UCSD-AML1 (cell line): ENCODE results near the gene VKORC1L1.
"Not testable (repeated sequence)": the region's sequence is repeated elsewhere in the genome, so short reads cannot be mapped to it uniquely, and the experiment has no call there.

ENCODE experiments used
- DNase-seq: peaks from one replicate; lab custom pipeline; 2025; ENCODE audit not compliant: unreplicated experiment; lab: John Stamatoyannopoulos, UW

VKORC1L1 gene

DNA sequence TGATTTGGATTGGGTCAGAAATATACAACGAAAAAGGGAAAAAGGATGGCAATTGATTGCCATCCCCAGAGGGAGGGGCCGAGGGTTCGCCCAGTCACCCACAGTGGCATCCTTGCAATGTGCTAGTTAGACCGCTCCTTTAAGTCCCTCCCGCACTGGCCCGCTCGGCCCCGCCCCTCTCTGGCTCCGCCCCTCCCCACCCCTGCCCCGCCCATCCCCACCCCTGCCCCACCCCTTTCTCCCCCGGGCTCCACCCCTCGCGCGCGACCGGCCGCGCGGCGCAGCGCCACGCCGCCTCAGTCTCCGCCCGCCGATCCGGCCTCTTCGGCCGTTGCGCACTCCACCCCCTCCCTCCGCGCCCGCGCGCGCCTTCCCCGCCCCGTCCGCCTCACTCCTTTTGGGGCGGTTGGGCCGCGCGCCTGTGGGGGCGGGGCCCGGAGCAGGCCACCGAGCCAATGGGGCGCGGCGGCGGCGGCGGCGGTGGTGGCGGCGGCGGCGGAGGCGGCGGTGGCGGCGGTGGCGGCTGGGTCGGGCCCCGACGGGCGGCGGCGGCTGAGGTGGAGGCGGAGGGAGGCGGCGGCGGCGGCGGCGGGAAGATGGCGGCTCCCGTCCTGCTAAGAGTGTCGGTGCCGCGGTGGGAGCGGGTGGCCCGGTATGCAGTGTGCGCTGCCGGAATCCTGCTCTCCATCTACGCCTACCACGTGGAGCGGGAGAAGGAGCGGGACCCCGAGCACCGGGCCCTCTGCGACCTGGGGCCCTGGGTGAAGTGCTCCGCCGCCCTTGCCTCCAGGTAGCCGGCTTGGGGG lies at the start of gene VKORC1L1:
TSS of gene VKORC1L1 (plus strand) at position 299 of the 806 bp plus-strand sequence. CDS start at position 597, 298 bp downstream.
- DNase-seq = peak; percentile 88

- no peak for DNase-seq
Measured at GRCh38 chr7:65827366-65827765, 45.5 kb upstream of the VKORC1L1 start.

DNA sequence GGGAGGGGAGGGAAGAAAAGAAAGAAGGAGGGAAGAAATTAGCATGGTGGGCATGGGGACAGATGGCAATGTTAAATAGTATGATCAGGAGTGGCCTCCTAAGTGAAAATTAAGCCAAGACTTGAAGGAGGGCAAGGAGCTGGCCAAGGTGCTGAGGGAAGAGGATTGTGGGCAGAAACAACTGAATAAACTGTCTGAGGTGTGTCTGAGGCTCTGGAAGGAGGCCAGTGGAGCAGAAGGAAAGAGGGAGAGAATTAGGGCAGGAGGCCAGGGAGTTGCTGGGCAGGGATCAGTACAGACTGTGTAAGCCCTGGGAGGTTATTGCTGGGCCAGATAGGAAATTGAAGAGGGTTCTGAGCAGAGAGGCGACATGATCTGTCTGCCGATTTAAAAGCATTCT lies 40.6 kb upstream of the VKORC1L1 start:
- DNase-seq = peak; percentile 6

DNA sequence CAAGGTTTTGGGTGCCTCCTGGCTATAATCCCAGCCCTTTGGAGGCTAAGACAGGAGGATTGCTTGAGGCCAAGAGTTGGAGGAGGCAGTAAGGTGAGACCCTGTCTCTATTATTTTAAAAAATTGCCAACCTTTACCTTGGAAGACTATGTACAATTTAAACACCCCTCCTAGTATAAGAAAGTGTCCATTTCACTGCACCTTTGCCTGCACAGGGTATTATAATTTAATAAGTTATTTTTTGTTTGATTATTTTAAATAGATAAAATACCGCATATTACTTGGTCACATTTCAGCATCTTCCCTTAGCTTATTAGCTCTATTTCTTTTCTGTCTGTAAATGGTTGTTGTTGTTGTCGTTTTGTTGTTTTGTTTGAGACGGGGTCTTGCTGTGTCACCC lies 36.2 kb upstream of the VKORC1L1 start:
- not testable (repeated sequence) for DNase-seq

DNA sequence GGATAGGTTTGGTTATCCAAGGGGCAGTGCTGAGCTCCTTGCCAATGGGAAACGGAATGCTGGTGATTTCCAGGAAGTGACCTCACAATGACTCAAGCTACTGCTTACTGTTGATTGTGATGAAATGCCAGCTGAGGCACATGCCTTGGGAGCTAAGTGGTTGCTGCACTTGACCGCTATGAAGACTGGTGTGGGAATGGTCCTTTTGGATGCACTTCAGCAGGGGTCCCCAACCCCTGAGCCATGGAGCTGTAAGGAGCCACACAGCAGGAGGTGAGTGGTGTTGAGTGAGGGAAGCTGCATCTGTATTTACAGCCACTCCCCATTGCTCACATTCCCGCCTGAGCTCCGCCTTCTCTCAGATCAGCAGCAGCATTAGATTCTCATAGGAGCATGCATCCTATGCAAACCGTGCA lies 35.3 kb upstream of the VKORC1L1 start:
- DNase-seq = not testable (repeated sequence)

DNA sequence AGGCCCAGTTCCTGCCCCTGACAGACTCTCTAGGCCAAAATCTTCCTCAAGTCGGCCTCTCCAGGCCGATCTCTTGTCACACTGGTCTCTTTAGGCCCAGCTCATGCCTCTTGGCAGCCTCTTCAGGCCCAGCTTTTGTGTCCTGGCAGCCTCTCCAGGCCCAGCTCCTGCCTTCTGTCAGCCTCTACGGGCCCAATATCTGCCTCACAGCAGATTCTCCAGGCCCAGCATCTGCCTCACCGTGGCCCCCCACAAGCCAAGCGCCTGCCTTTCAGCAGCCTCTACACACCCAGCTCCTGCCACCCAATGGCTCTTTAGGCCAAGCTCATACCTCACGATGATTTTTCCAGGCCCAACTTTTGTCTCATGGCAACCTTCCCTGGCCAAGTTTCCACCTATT lies 33.0 kb upstream of the VKORC1L1 start:
- DNase-seq = no peak

GRCh38 chr7:65840446-65840845 lies 32.4 kb upstream of the VKORC1L1 start:
- no peak for DNase-seq

GRCh38 chr7:65843616-65844015 lies 29.3 kb upstream of the VKORC1L1 start:
- not testable (repeated sequence) for DNase-seq

- no peak for DNase-seq
Measured at GRCh38 chr7:65846008-65846570, 26.8 kb upstream of the VKORC1L1 start.

DNA sequence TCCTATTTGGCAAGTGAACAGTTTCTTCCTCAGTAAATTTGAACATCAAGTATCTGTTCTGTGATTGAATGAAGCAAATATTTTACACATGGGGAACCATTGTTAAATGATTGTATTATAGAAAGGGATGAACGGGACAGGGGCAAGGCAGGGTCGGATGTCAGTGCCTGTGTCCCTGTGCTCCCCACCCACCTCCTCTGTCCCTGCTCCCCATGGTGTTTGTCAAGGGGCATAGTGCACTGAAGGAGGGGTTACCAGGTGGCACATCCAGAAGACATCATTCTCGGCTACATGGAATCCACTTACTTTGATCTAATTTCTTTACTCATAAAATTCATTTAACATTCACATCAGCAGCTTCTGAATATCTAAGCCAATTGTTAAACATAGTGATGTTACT lies 19.4 kb upstream of the VKORC1L1 start:
- not testable (repeated sequence) for DNase-seq

DNA sequence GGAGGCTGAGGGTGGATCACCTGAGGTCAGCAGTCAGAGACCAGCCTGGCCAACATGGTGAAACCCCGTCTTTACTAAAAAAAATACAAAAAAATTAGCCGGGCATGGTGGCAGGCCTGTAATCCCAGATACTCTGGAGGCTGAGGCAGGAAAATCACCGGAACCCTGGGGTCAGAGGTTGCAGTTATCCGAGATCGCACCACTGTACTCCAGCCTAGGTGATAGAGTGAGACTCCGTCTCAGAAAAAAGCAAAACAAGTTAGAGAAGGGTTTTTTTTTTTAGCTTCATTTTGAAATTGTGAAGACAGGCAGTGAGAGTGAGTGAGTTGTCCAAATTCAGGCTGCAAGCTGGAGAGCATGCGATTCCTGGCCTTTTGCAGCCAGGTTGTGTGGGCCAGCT lies 19.0 kb upstream of the VKORC1L1 start:
- not testable (repeated sequence) for DNase-seq

DNA sequence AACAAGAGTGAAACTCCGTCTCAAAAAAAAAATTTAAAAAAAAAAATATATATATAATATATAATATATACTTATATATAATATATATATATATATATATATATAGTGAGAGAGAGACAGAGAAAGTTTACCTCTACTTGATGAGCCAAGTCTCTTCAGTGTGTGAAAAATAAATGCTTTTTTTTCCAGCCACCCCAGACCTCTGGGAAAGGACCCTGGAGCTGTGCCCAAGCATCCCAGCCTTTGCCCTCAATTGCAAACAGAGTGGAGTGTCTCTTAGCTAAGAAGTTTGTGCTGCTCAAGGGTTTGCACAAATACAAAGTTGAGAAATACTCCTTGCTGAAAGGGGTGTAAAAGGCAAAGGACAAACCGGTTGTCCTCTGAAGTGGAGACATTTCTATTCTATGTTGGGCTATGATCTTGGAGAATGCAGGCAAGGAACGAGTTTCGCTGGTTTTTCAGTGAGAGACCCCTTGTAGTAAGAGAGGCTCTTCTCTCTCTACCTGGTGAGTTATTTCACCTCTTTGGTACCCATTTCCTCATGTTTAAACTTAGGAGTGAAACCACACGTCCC lies 15.5 kb upstream of the VKORC1L1 start:
- DNase-seq = not testable (repeated sequence)

DNA sequence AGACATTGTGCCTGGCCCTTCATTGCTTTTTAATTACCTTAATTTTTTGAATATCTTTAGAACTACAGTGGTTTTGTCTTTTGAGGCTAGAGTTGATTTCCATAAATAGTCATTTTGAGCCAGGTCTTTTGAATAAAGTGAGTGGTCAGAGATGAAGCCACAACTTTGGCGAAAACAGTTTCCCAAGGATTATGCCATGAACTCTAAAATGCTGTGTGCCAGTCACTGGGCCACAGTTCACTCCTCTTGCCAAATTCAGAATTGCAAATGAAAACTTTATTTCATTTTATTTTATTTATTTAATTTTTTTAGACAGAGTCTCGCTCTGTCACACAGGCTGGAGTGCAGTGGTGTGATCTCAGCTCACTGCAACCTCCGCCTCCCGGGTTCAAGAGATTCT lies 14.2 kb upstream of the VKORC1L1 start:
- DNase-seq = not testable (repeated sequence)

- DNase-seq = not testable (repeated sequence)
Measured at GRCh38 chr7:65866244-65866643, 6.6 kb upstream of the VKORC1L1 start.

- DNase-seq = not testable (repeated sequence)
Measured at GRCh38 chr7:65867681-65868080, 5.2 kb upstream of the VKORC1L1 start.

GRCh38 chr7:65869312-65869711 lies 3.6 kb upstream of the VKORC1L1 start:
- not testable (repeated sequence) for DNase-seq

- peak; percentile 10 for DNase-seq
Measured at GRCh38 chr7:65871451-65871850, 1.4 kb upstream of the VKORC1L1 start.

DNA sequence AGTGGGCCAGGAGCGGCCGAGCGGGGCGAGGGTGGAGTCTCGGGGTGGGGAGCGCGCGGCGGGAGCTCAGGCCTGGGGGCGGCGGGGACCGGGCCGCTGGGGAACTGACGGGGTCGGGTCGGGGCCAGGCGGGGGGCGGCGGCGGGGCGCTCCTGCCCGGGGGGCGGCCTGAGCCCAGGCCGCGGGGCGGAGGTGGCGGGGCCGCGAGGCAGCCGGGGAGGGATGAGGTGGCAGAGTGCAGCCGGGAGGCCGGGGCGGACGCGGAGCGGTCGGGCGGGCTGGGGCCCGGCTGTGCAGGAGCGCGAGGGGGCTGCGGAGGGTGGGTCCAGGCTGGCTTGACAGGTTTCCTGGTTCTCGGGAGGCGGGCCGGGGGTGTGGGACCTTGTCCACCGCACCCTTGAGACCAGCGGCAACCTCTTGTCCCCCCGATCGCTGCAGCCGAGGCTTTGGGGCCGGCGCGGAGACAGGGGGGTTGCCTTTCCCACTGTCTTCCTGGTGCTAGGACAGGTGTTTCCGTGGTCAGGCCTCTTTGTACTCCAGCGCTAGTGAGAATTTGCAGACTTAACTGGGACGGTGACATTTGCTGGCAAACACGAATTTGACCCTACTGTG lies 814 bp downstream of the VKORC1L1 start:
- DNase-seq = peak; percentile 15

DNA sequence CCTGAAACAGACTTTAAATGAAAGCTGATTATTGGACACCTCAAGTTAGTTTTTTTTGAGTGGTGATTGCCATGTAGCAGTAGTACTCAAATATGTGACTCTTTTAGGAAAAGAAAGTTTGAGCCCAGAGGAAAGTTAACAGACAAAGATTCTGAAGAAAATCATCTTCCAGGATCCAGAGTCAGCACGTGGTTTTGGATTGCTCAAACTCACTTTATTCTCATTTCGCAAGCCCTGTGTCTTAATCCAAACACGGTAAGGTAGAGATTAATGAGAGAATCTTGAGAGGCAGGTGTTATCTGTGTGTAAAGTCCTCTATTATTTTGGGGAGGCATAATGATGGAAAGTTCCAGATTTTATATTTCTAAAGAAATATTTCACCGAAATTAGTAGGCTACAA lies 2.8 kb downstream of the VKORC1L1 start:
- DNase-seq = not testable (repeated sequence)

DNA sequence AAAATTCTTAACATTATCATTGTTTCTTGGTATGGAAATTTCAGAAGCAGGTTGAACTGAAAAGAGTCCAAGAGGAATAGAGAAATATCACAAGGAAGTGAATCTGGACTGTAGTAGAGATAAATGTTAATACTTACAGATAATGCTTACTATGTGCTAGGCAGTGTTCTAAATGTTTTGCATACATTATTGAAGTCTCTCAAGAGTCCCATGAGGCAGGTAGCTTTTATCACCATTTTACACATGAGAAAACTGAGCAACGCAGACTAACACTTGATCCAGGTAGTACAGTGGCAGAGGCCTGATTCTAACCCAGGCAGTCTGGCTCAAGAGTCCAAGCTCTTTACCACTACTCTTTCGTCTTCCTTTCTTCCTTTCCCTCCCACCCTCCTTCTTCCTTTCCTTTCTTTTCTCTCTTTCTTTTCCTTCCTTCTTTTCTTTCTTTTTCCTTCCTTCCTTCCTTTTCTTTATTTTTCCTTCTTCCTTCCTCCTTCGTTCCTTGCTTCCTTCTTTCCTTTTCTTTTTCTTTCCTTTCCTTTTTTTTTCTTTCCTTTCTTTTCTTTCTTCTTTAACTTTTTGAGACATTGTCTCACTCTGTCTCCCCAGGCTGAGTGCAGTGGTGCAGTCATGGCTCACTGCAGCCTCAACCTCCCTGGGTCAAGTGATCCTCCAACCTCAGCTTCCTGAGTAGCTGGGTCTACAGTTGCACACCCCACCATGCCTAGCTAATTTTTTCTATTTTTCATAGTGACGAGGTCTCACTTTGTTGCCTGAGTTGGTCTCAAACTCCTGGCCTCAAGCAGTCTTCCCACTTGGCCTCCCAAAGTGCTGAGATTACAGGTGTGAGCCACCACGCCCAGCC lies 6.6 kb downstream of the VKORC1L1 start:
- DNase-seq = not testable (repeated sequence)

GRCh38 chr7:65880242-65880641 lies 7.4 kb downstream of the VKORC1L1 start:
- DNase-seq = not testable (repeated sequence)
